Tibial artery (tissue), 4 donors: Measurements from ENCODE around the gene ZNF823.

Experiments
- DNase-seq, 2 donors: peaks; one replicate each; pipeline ENCODE4 v3.0.0-alpha.2; 2019
- H3K27ac ChIP-seq, 2 donors: fragments of 200-600 bp; sonication (generic) in 1 of 2; 1 replicate in 1 of 2; 2 replicates in 1 of 2; pipeline ENCODE4 v1.5.1; 2018 to 2019; ENCODE audit warnings: mild to moderate bottlenecking in 1 of 2
- H3K27me3 ChIP-seq, 2 donors: fragments of 200-600 bp; sonication (generic) in 1 of 2; one replicate each; pipeline versions ENCODE4 v1.5.1 to v1.6.0; 2016 to 2019
- H3K36me3 ChIP-seq, 3 donors: fragments of 200-600 bp; sonication (generic) in 2 of 3; one replicate each; pipeline ENCODE4 v1.5.1; 2016 to 2019; ENCODE audit warnings: mild to moderate bottlenecking in 2 of 3
- H3K4me1 ChIP-seq, 4 donors: fragments of 200-600 bp; sonication (generic) in 2 of 4; 1 replicate in 3 of 4; 2 replicates in 1 of 4; pipeline ENCODE4 v1.5.1; 2016 to 2019
- H3K4me3 ChIP-seq, 2 donors: fragments of 200-600 bp; sonication (generic) in 1 of 2; 1 replicate in 1 of 2; 2 replicates in 1 of 2; pipeline ENCODE4 v1.5.1; 2018 to 2019; ENCODE audit warnings: mild to moderate bottlenecking in 2 of 2
- H3K9me3 ChIP-seq, 3 donors: fragments of 200-600 bp; sonication (generic) in 1 of 3; one replicate each; pipeline ENCODE4 v1.5.1; 2016 to 2019
- CTCF ChIP-seq, 2 experiments: fragments of 200-600 bp in 1 of 2; fragments of 450-650 bp in 1 of 2; IDR thresholded peaks; one replicate each; pipeline ENCODE4 v1.5.1; 2017 to 2019; ENCODE audit warnings: antibody characterized with exemption in 2 of 2, mild to moderate bottlenecking in 1 of 2, moderate library complexity in 1 of 2
- intact Hi-C: fragments of 100-400 bp; cut with DNase I; formaldehyde crosslinking; loops from one replicate; pipeline ENCODE4 v1.15.0; 2023; ENCODE audit warnings: low total_unique reads

ZNF823 gene

GRCh38 chr19:11749751-11750150 lies 11.0 kb upstream of the ZNF823 start:
- no peak overlapping the region for H3K27ac ChIP-seq
- DNase-seq = no peak
- no peak for TF ChIP-seq CTCF (IDR thresholded peaks at IDR 0.05)
- H3K4me1 ChIP-seq = no peaks in the 10 kb centered on the region
- H3K4me3 ChIP-seq = no peak overlapping the region
- intact Hi-C loops = no loop called here
- H3K36me3 ChIP-seq = no peaks in the 10 kb centered on the region
- H3K27me3 ChIP-seq = no peaks in the 10 kb centered on the region
- peaks cover 0 to 15% (median 0%) of the 10 kb centered on the region in 3 donors for H3K9me3 ChIP-seq

GRCh38 chr19:11747277-11747676 lies 8.5 kb upstream of the ZNF823 start:
- no peak for TF ChIP-seq CTCF (IDR thresholded peaks at IDR 0.05)
- no peak overlapping the region for H3K4me3 ChIP-seq

GRCh38 chr19:11745869-11746268 lies 7.1 kb upstream of the ZNF823 start:
- no peak overlapping the region for H3K27ac ChIP-seq
- intact Hi-C loops = no loop called here
- no peak for TF ChIP-seq CTCF (IDR thresholded peaks at IDR 0.05)

More at GRCh38 chr19:11747277-11747676, 8.5 kb upstream of the ZNF823 start:
- Histone ChIP-seq H3K27ac (no peak overlapping the region), H3K36me3 (no peaks in the 10 kb centered on the region), H3K27me3 (no peaks in the 10 kb centered on the region), H3K9me3 (peaks cover 0 to 14% (median 0%) of the 10 kb centered on the region in 3 donors), H3K4me1 (no peaks in the 10 kb centered on the region)
- intact Hi-C loops = no loop called here
- DNase-seq = no peak

GRCh38 chr19:11737964-11738745 lies 591 bp downstream of the ZNF823 start:
- H3K36me3 ChIP-seq = no peaks in the 10 kb centered on the region
- H3K4me3 ChIP-seq = peak overlapping the region; percentile 82 to 83
- H3K27ac ChIP-seq = peak overlapping the region; percentile 88 to 92
- H3K27me3 ChIP-seq = no peaks in the 10 kb centered on the region
- TF ChIP-seq CTCF (IDR thresholded peaks at IDR 0.05) = no peak
- peak; percentile 37 to 70 for DNase-seq
- H3K4me1 ChIP-seq = peaks cover 0 to 25% (median 8%) of the 10 kb centered on the region in 4 donors
- no peaks in the 10 kb centered on the region for H3K9me3 ChIP-seq
- intact Hi-C loops = no loop called here

More at GRCh38 chr19:11745869-11746268, 7.1 kb upstream of the ZNF823 start:
- Histone ChIP-seq H3K9me3 (peaks cover 0 to 8% (median 0%) of the 10 kb centered on the region in 3 donors), H3K27me3 (no peaks in the 10 kb centered on the region), H3K4me1 (no peaks in the 10 kb centered on the region), H3K4me3 (no peak overlapping the region), H3K36me3 (no peaks in the 10 kb centered on the region)
- no peak for DNase-seq

GRCh38 chr19:11736696-11737095 lies 2.0 kb downstream of the ZNF823 start:
- TF ChIP-seq CTCF (IDR thresholded peaks at IDR 0.05) = no peak

More at GRCh38 chr19:11736696-11737095, 2.0 kb downstream of the ZNF823 start:
- peak in 1 of 2 donors; percentile 50 for DNase-seq
- intact Hi-C loops = no loop called here
- Histone ChIP-seq H3K4me1 (peaks cover 0 to 25% (median 8%) of the 10 kb centered on the region in 4 donors), H3K27me3 (no peaks in the 10 kb centered on the region), H3K27ac (no peak overlapping the region), H3K36me3 (no peaks in the 10 kb centered on the region), H3K4me3 (no peak overlapping the region), H3K9me3 (no peaks in the 10 kb centered on the region)
